Measurements from ENCODE around the gene EXOC3L2.

DNA sequence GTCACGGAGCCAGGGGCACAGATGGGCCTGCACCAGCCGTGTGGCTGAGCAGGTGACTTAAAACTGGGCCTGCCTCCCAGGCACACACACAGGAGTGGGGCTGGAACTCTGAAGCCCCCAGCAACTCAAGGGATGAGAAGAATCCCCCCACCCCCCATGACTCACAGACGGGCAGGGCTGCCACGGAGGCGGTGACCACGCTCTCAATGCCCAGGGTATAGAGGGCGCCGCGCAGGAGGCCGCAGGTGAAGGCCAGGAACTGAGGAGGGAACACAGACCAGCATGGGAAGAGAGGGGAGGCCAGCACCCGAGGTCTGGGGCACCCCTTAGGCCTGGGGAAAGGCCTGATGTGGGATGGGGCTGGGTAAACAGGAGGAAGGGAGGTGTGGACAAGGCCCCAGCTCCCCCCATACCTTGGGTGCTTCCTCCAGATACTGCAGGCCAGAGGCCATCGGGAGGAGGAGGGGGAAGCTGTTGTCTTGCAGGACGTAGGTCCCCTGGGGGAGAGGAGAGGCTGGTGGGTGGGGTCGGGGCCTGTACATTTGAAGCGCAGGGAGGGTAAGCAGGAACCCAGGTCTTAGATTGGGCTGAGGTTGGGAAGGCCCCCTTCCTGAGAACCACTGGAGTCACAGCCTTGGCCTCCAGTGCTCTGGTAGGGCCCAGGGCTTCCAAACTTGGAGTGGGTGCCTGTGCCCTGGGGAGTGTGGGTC is 81.3 kb downstream of the EXOC3L2 start:
- TF ChIP-seq CEBPB (IDR thresholded peaks at IDR 0.05; ENCODE audit: low read depth), result no peak
- TF ChIP-seq, protein P1, sequence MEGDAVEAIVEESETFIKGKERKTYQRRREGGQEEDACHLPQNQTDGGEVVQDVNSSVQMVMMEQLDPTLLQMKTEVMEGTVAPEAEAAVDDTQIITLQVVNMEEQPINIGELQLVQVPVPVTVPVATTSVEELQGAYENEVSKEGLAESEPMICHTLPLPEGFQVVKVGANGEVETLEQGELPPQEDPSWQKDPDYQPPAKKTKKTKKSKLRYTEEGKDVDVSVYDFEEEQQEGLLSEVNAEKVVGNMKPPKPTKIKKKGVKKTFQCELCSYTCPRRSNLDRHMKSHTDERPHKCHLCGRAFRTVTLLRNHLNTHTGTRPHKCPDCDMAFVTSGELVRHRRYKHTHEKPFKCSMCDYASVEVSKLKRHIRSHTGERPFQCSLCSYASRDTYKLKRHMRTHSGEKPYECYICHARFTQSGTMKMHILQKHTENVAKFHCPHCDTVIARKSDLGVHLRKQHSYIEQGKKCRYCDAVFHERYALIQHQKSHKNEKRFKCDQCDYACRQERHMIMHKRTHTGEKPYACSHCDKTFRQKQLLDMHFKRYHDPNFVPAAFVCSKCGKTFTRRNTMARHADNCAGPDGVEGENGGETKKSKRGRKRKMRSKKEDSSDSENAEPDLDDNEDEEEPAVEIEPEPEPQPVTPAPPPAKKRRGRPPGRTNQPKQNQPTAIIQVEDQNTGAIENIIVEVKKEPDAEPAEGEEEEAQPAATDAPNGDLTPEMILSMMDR (IDR thresholded peaks at IDR 0.05 in 2 of 3, conservative IDR thresholded peaks at IDR 0.05 in 1 of 3; ENCODE audit: borderline replicate concordance in 1 of 3, insufficient read depth in 1 of 3, low read depth in 2 of 3, low read length in 2 of 3), result no peak
- no peak for TF ChIP-seq REST (IDR thresholded peaks at IDR 0.05; ENCODE audit: low read depth)
- TF ChIP-seq ZNF274 (IDR thresholded peaks at IDR 0.05; ENCODE audit: low read depth, low read length), result no peak
- no peak for TF ChIP-seq ATF3 (IDR thresholded peaks at IDR 0.05)
- no peak for TF ChIP-seq POLR2AphosphoS5 (IDR thresholded peaks at IDR 0.05; ENCODE audit: low read depth, low read length)
- no peak for TF ChIP-seq POLR2A (IDR thresholded peaks at IDR 0.05; ENCODE audit: borderline replicate concordance, extremely low read depth, insufficient read depth, insufficient read length)
- TF ChIP-seq SP1 (IDR thresholded peaks at IDR 0.05; ENCODE audit: low read depth), result no peak

All from HCT116 (cell line).